ENCODE results near the gene DHX36.
A peak's percentile ranks its signal among the peaks of the same experiment; 100 is the strongest.

Gene DHX36

DNA sequence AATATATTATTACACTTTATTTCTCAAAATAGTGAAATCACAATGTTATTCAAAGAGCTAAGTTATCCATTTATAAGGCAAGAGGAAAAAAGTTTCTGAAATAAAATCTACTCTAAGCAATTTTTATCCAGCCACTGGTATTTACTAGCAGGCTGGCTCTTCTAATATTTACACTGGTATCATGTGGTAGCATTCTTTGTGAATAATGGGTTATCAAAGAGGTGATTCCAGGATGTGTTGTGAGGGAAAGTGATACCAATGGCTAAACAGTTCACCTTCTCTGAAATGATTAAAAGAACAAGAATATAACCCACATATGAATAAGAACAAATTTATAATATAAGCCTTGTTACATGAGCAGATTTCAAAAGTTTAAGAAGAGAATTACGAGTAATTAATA lies 44.1 kb downstream of the DHX36 start:
- DNase-seq (ENCODE audit: low read depth), result no peak

- DNase-seq (ENCODE audit: low read depth), result no peak
These were observed 48.3 kb downstream of the DHX36 start for GRCh38 chr3:154275965-154276364.

GRCh38 chr3:154275292-154275691 lies 49.0 kb downstream of the DHX36 start:
- DNase-seq (ENCODE audit: low read depth), result no peak

- no peak for DNase-seq (ENCODE audit: low read depth)
These were observed 49.9 kb downstream of the DHX36 start for GRCh38 chr3:154274348-154274747.

- no peak for DNase-seq (ENCODE audit: low read depth)
These were observed 50.9 kb downstream of the DHX36 start for GRCh38 chr3:154273381-154273780.

- no peak for DNase-seq (ENCODE audit: low read depth)
These were observed 69.8 kb downstream of the DHX36 start for GRCh38 chr3:154254527-154254926.

DNA sequence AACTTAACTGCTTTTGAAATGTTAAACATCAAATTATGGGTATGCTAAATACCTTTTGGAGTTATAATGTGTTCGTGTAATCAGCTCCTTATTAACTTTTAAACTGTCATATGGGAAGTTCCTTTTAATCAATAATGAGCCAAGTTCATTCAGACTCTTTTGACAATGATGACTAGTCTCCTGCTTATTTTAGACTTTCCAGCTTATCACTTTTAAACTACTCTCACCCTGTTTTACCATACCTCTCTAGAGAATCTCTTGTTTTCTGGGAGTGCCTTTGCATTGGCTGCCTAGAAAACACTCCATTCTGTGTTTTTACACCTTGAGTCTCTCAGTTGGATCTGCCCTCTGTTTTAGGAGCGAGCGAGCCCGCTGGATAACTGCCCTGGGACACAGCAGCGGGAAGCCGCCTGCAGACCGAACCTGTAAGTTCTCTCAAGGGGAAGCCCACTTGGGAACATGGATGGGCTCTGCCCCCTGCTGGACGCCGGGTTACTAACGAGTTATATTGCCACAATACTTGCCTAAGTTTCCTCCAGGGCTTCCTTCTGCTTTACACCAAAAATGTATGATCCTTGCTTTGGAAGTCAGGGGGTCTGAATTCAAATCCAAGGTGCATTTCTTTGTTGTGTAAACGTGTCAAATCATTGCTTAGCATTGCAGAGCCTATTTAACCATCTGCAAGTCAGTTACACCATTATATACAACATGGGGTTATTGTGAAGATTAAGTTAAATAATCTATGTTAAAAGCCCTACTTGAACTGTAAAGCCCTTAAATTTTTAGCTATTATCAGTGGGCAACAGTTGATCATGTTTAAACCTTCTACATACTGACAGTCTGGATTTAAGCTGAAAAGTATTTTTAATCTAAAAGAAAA lies 71.3 kb downstream of the DHX36 start:
- peak; percentile 38 for DNase-seq (ENCODE audit: low read depth)

DNA sequence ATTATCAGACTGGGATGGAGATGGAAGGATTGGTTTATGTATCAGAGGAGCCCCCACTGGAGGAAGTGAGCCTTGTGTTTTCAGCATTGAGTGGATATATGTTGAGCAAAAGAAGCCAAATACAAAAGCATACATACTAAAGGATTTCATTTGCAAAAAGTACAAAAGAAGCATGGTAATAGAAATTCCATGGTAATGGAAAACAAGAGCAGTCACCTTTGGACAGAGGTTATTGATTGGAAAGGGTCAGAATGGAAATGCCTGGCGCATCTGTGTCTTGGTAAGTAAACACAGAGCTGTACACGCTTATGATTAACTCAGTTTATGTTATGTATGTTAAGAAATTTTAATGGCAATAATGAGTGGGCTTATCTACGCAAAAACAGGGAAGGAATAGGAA lies 72.7 kb downstream of the DHX36 start:
- no peak for DNase-seq (ENCODE audit: low read depth)

DNA sequence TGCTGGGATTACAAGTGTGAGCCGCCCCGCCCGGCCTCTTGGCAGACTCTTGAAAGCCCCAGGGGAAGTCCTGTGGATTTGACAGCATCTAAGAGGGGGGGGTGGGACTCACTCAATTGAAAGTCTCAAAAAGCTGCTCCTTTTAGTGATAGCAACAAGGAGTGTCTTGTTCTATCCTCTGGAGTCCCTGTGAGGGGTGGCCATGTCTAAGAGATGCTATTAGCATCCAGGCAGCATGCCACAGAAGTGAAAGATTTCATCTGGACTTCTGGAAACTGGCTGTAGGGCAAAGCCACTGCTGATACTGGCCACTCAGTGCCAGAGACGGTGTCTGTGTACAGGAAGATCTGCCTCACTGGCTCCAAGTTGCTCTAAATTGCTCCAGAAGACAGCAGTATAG lies 74.0 kb downstream of the DHX36 start:
- DNase-seq (ENCODE audit: low read depth), result no peak

DNA sequence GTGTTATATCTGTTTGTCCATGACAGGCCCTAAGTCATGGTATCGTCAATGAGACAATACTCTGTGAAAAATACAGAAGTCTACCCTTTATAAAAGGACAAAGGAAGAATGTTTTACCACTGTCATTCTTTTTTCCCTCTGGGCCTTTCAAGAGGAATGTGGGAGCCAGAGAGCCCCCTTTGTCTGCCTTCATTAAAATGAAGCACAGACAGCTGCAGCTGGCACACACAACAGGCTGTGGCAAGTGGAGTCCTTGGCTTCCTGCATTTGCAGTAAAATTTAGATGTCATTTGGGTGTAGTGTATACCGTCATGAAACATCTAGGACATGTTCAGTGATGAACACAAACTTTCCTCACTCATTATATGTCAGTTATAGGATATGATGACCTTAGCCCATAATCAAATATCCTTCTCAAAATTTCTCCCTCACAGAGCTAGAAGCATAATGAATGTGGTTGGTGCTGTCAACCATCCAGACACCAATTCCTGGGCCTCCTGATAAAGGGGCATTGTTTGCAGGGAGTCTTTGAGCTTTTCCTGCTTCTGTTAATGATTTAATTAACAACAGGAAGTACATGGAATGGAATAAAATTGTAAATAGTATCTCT lies 76.4 kb downstream of the DHX36 start:
- DNase-seq (ENCODE audit: low read depth), result no peak

GRCh38 chr3:154244644-154245043 lies 79.6 kb downstream of the DHX36 start:
- no peak for DNase-seq (ENCODE audit: low read depth)

DNA sequence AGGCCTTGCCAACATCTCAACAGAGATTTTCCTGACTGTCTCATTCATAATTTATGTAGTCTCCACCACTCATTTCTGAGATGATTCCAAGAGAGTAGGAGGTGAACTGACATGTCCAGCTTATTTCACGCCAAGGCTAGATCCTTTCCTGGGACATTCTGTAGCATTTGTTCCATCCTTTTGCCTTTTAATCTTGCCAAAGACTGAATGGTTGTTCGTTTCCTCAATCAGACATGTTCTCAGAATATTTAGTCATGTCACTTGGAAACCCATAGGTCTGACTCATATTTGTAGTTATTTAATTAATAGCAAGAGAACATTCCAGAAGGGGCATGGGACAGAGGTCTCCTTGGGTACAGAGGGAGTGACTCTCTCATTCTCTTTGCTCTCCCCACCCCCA lies 80.9 kb downstream of the DHX36 start:
- DNase-seq (ENCODE audit: low read depth), result no peak

GRCh38 chr3:154242766-154243165 lies 81.5 kb downstream of the DHX36 start:
- no peak for DNase-seq (ENCODE audit: low read depth)

GRCh38 chr3:154241496-154241895 lies 82.8 kb downstream of the DHX36 start:
- DNase-seq (ENCODE audit: low read depth), result no peak

- DNase-seq (ENCODE audit: low read depth), result no peak
These were observed 84.1 kb downstream of the DHX36 start for GRCh38 chr3:154240235-154240634.

- no peak for DNase-seq (ENCODE audit: low read depth)
These were observed 88.0 kb downstream of the DHX36 start for GRCh38 chr3:154236331-154236730.

DNA sequence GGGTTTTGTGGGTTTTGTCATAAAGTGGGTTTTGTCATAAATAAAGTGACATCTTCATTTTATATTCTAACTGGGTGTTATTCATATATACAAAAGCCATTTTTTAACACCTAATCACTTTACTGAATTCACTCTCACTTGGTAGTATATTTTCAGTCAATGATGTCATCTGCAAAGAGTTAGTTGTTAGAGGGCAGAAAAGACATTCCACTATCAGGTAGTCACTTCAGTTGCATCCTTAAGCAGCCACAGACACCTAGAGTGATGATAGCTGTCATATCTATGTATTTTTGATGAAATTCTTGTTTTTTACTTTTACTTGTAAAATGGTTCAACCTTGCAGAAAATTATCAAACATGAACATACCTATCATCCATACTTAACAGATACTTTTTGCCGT lies 89.0 kb downstream of the DHX36 start:
- no peak for DNase-seq (ENCODE audit: low read depth)

- DNase-seq (ENCODE audit: low read depth), result no peak
These were observed 95.1 kb downstream of the DHX36 start for GRCh38 chr3:154229217-154229590.

- no peak for DNase-seq (ENCODE audit: low read depth)
These were observed 95.6 kb downstream of the DHX36 start for GRCh38 chr3:154228561-154229216.

- DNase-seq (ENCODE audit: low read depth), result no peak
These were observed 96.8 kb downstream of the DHX36 start for GRCh38 chr3:154227531-154227930.

DNA sequence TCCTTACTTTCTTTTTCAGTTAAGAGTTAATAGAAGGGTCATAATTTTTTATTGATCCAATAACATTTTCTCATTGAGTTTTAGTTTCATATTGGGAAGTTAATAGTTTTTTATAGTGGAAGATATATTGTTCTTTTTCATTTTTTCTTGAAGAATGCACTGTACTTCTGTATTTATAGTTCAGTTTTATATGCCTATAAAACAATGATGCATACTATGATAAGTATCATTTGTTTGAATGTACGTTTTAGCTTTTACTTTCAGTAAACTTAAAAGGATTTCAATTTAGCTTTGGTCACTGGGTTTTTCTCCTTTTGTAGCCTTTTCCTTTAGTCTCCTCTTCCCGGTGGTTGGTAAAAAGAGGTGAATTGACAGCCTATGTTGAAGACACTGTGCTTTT lies 98.8 kb downstream of the DHX36 start:
- DNase-seq (ENCODE audit: low read depth), result no peak

DNA sequence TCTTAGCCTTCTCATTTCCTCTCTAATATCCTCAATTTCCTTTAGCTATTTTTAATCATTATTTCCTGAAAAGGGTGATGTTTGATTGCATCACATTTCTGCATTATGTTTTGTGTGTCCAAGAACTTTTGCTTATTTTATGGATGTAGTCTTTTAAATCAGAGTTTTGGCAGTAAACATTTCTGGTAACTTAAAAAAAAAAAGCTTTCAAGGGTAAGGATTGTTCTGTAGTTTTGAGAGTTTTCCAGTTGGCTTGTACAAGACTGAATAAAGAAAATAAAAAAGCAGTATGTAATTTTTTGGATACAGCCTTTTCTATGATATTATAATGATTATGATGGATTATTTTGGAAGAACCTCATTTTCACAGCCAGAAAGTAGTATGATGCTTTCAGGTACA lies 99.4 kb downstream of the DHX36 start:
- no peak for DNase-seq (ENCODE audit: low read depth)

GRCh38 chr3:154224366-154224765 lies 99.9 kb downstream of the DHX36 start:
- no peak for DNase-seq (ENCODE audit: low read depth)

Measured in stimulated activated CD8-positive, alpha-beta memory T cell treated with anti-CD3 and anti-CD28 coated beads, Interleukin-15, amount 100 ng/mL, for 24 hours (primary cell).